Hematopoietic multipotent progenitor cell treated with erythropoietin and hydrocortisone succinate and interleukin-3 and kit ligand, for 6 days (in vitro differentiated cells): ENCODE results near the gene PRPF39.

Experiments used
- DNase-seq: peaks from one replicate; pipeline ENCODE4 v3.0.0-alpha.2; 2015

The PRPF39 gene

GRCh38 chr14:45083617-45083975 lies 320 bp upstream of the PRPF39 start:
- DNase-seq: no peak

- DNase-seq: peak; percentile 45
These were observed 1.0 kb downstream of the PRPF39 start for GRCh38 chr14:45084946-45085346.

DNA sequence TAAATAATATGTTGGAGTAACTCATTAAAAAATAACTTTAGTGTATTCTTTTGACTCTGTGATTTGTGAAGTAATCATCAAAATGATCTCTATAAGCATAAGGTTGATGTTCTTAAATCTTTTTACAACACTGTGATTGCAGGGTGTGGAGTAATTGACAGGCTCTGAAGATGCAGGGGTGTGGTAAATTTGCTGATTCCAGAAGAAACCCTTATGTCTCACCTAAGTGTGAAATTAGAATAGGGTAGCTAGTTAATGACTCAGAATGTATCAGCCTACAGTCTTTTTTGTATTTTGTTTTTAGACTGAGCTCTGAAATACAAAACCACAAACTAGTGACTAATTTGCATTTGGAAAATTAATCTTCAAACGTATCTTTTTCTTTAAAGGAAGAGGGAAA lies 5.9 kb downstream of the PRPF39 start:
- no peak for DNase-seq

DNA sequence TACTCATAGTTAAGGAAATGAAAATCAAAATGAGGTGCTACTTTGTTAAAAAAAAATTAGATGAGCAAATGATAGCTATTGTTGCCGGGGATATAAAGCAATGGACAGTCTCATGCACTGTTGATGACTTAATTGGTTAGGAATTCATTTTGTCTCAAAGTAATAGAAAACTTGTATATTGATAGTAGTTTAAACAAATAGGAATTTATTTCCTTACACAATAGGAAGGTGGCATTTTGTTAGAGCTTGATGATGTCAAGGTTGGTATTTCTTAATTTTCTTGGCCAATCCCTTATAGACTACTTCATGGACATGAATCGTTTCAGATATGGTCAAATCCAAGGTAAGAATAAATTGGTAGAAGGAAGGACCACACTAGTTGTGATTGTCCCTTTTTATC lies 7.8 kb downstream of the PRPF39 start:
- no peak for DNase-seq

- no peak for DNase-seq
These were observed 10.4 kb downstream of the PRPF39 start for GRCh38 chr14:45094275-45094674.

- DNase-seq: no peak
These were observed 11.2 kb downstream of the PRPF39 start for GRCh38 chr14:45095143-45095542.

GRCh38 chr14:45096218-45096617 lies 12.3 kb downstream of the PRPF39 start:
- DNase-seq: no peak

GRCh38 chr14:45103806-45104205 lies 19.9 kb downstream of the PRPF39 start:
- no peak for DNase-seq

DNA sequence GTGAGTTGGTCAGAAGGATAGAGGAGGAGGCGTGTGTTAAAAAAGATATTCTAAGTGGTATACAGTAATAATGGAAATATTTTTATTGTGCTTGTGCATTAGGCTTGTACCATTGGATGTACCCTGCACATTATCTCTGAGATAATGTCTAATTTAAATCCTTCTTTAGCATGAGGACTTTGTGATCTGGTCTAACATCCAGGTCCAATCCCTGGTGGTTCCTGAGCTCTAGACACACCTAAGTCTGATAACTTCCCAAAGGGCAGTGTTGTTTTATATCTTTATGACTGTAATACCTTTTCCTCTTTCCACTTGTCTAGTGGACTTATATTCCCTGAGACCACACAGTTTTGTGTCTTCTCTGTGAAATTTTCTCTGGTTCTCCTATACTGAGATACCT lies 20.6 kb downstream of the PRPF39 start:
- DNase-seq: no peak

- peak; percentile 66 for DNase-seq
These were observed 29.2 kb downstream of the PRPF39 start for GRCh38 chr14:45112896-45113781.

- DNase-seq: no peak
These were observed 30.4 kb downstream of the PRPF39 start for GRCh38 chr14:45114327-45114726.

DNA sequence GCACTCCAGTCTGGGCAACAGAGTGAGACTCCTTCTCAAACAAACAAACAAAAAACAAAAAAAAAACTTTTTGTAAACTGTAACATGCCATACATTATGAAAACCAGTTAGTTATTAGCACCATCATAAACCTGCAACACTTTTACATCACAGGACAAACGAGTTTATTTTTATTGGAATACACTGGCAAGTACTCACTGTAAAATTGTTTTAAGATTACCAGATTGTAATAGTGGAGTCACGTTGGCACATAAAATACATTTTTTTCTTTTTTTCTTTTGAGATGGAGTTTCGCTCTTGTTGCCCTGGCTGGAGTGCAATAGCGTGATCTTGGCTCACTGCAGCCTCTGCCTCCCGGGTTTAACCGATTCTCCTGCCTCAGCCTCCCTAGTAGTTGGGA lies 34.7 kb downstream of the PRPF39 start:
- DNase-seq: no peak

- DNase-seq: peak; percentile 59
These were observed 36.2 kb downstream of the PRPF39 start for GRCh38 chr14:45120096-45120495.

- DNase-seq: peak; percentile 89
These were observed 39.4 kb downstream of the PRPF39 start for GRCh38 chr14:45123271-45123670.

DNA sequence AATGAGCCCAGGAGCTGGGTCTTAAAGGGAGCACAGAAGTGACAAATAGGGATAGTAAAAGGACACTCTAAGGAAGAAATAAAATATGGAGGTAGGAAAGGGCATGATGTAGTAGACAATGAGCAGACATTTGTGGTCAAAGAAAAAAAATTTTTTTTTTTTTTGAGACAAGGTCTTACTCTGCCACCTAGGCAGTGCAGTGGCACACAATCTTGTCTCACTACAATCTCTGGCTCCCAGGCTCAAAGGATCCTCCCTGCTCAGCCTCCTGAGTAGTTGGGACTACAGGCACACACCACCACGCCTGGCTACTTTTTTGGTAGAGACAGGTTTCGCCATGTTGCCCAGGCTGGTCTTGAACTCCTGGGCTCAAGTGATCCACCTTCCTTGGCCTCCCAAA lies 41.8 kb downstream of the PRPF39 start:
- DNase-seq: no peak

- DNase-seq: no peak
These were observed 45.2 kb downstream of the PRPF39 start for GRCh38 chr14:45128963-45129629.

GRCh38 chr14:45133683-45134050 lies 49.8 kb downstream of the PRPF39 start:
- peak; percentile 27 for DNase-seq

DNA sequence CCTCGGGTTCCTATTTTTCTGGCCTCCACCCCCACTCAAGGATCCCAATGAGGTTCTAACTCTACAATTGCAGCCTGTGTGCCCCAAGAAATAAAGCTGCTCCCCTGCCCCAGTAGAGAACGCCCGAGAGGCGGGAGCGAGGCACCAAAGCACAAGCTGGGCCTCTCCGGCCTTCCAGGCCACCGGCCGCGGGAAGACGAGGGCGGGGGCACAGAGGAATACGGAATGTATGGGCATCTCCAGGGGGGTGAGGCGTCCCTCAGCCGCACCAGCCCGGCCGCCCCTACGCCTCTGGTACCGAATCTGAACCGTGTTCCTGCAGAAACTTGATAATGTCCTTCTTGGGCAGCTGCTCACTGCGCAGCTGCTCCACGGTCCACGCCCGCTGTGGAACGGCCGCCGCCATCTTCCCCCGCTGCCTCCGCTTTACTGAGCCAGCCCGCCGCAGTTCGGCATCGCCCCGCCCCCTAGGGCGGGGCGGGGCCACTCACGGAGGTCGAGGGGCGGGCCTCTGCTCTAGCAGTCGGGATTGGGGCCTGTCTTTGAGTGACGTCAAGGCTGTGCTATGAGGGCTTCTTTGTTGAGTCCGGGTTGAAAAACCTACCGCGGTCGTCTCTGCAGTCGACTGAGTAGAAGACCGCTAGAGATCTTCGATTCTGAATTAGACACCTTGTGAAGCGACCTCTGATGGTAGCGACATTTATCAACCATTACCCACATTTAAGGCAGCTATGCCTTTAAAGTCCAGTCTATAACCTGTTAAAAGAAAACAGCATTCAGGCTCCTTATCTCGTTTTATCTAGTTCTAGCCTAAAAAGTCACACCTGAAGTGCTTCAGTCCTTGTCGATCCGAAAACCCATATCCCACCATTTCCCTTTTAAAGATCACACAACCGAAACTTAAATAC lies 50.4 kb downstream of the PRPF39 start, which contains the start of gene FKBP3:
TSS of gene FKBP3 (minus strand) at position 431 of the 908 bp plus-strand sequence. CDS start at position 406, 25 bp downstream.
- DNase-seq: peak; percentile 100

DNA sequence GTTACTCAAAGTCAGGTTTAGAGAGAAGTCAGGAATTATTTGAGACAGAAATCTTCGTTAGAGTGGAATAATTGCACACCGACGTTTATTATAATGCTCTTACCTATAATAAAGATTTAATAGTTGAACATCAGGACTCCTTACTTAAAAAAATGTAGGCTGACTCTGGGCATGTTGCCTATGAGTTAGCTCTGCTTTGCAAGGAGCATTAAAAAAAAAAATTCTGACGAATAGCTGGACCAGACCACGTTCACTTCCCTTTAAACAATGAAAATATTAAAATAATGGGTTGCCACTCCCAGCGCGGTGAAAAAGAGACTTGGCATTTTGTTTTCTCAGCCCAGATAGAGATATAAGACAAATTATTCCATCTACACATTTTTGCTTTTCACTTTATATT lies 51.2 kb downstream of the PRPF39 start:
- DNase-seq: peak; percentile 32

- peak; percentile 99 for DNase-seq
These were observed 51.9 kb downstream of the PRPF39 start, which contains the start of gene FANCM for GRCh38 chr14:45135659-45136395. Gene FANCM, plus strand, starts transcription at chr14:45135930. Its CDS starts 102 bp downstream, at chr14:45136032.

- DNase-seq: no peak
These were observed 52.5 kb downstream of the PRPF39 start for GRCh38 chr14:45136399-45136798.

- no peak for DNase-seq
These were observed 56.8 kb downstream of the PRPF39 start for GRCh38 chr14:45140661-45141187.
